ENCODE measurements around the gene BPIFB2.

BPIFB2 gene, protein sequence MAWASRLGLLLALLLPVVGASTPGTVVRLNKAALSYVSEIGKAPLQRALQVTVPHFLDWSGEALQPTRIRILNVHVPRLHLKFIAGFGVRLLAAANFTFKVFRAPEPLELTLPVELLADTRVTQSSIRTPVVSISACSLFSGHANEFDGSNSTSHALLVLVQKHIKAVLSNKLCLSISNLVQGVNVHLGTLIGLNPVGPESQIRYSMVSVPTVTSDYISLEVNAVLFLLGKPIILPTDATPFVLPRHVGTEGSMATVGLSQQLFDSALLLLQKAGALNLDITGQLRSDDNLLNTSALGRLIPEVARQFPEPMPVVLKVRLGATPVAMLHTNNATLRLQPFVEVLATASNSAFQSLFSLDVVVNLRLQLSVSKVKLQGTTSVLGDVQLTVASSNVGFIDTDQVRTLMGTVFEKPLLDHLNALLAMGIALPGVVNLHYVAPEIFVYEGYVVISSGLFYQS

DNA sequence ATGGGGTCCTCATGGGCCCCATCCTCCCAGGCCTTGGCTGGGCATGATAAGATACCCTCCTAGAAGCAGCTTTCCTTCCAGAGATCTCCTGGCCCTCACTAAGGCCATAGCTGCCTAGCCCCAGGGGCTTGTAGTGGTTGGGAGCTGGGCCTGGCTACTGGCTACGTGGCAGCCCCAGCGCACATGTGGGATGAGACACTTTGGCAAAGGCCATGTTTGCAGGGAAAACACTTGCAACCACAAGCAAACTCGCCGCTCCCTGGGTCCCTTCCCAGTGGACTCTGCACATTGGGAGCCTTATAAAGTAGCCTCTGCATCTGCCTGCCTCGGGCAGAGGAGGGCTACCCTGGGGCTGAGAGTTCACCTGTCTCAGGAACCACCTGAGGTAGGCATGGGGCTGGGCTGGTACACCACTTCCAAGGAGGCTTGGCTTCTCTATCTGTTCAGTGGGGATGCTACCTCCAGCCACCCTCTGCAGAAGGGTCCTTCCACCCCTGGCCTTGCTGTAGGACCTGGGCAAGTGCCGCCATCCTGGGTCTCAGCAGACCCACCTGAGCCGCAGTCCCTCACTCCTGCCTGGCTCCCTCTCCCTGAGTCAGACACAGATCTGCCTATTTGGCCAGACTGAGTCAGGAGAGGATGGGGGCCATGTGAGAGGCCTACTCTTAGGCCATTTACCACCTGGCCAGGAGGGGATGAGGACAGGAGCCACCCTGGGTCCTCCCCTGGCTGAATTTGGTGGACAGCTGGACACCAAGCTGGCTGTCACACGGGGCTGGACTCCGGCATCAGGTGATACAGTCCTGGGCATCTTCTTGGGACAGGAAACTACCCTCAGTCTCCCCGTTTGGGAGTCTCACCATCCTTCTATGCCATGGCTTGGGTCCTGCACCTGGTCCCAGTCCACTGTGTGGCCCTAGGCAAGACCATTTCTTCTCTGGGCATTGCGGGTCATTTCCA lies at the start of gene BPIFB2:
Gene BPIFB2 (plus strand): TSS at position 329 of the 960 bp plus-strand sequence. CDS start 871 bp downstream, outside the sequence.
- Mint-ChIP-seq H3K4me1 (no peaks in the 10 kb centered on the region), H3K36me3 (ENCODE audit: low read depth) (no peaks in the 10 kb centered on the region)

DNA sequence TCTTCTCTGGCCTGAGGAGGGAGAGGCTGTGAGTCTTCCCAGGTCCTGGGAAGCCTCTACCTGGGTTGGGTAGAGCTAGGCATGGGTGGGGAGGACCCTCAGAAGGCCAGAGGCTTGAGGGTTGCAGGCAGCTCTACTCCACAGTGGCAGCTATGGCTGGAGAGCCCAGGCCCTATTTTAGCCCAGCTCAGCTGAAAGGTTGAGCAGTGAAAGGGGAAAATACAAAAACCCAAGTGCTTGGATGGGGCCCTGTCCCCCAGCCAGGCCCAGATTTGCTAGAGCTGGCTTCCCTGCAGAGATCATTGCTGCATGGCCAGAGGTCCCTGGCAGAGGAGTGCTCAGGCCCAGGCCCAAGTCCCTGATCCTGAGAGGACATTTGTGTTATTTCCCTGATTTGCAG lies 48.9 kb upstream of the BPIFB2 start:
- Mint-ChIP-seq H3K36me3 (ENCODE audit: low read depth) (peaks cover 7% of the 10 kb centered on the region), H3K9me3 (peaks cover 28% of the 10 kb centered on the region), H3K27ac (no peak overlapping the region), H3K4me1 (no peaks in the 10 kb centered on the region), H3K27me3 (ENCODE audit: low read depth) (peaks cover 14% of the 10 kb centered on the region), H3K4me3 (no peak overlapping the region)
- TF ChIP-seq CTCF (IDR thresholded peaks at IDR 0.05; ENCODE audit: unreplicated experiment in 3 of 3), result no peak

More for the DNA sequence above, at the start of gene BPIFB2:
- Mint-ChIP-seq H3K27me3 (ENCODE audit: low read depth) (peaks cover 5% of the 10 kb centered on the region), H3K9me3 (peaks cover 4% of the 10 kb centered on the region), H3K4me3 (no peak within 1 kb of the TSS), H3K27ac (no peak within 1 kb of the TSS)
- TF ChIP-seq CTCF (IDR thresholded peaks at IDR 0.05; ENCODE audit: unreplicated experiment in 3 of 3), result no peak

DNA sequence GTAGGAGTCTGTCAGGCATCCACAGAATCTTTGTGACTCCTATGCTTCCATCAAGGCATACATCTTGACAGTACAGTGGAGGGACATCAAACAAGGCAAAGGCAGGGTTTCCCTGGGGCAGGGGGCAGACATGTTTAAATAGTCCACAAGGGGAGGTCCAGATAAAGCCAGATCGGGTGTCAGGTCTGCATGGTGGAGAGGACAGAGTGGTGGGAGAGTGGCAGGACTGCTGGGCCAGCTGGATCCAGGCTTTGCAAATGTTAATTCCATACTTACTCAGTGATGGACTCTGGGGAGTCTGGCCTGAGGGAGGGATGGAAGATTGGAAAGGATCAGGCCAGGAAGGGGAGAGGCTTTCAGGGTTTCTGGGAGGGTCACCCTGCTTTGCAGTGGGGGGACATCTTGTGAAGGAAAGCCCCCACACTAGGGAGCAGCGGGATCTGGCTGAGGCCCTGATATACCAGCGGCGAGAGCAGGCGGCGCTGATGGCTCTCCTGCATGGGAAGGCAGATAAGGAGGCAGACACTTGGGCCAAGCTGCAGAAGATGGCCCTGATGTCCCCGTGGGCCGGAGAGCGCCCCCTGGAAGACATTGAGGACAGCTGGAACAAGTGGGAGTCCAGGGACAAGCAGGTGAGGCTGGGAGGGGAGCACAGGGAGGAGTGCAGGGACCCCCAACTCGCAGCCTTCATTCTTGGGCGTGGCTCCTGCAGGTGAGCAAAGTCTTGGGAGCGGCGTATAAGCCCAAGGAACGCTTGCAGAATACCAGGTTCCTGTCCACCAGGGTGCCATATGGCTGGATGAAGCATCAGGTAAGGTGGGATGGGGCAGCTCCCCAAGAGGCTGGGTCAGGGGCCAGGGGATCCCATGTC lies 47.9 kb upstream of the BPIFB2 start:
- H3K27ac Mint-ChIP-seq, result no peak overlapping the region
- H3K36me3 Mint-ChIP-seq (ENCODE audit: low read depth), result peaks cover 7% of the 10 kb centered on the region
- H3K9me3 Mint-ChIP-seq, result peaks cover 24% of the 10 kb centered on the region
- H3K27me3 Mint-ChIP-seq (ENCODE audit: low read depth), result peaks cover 5% of the 10 kb centered on the region
- TF ChIP-seq CTCF (IDR thresholded peaks at IDR 0.05; ENCODE audit: unreplicated experiment in 3 of 3), result no peak
- no peaks in the 10 kb centered on the region for H3K4me1 Mint-ChIP-seq
- no peak overlapping the region for H3K4me3 Mint-ChIP-seq

DNA sequence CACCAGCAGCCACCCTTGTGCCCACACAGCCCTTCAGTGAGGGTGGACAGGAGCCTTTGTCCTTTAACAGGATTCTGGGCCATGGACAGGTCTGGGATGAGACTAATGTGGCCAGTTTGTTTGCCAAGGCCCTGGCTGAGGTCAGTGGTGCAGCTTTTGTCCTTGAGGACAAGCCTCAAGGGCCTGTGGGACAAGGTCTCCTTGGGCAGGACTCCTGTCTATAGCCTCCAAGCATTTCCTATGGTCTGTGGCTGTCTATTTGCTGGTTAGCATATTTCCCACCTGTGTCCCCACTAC lies 47.3 kb upstream of the BPIFB2 start:
- H3K27me3 Mint-ChIP-seq (ENCODE audit: low read depth), result peaks cover 5% of the 10 kb centered on the region
- H3K4me3 Mint-ChIP-seq, result no peak overlapping the region
- TF ChIP-seq CTCF (IDR thresholded peaks at IDR 0.05; ENCODE audit: unreplicated experiment in 3 of 3), result no peak
- H3K9me3 Mint-ChIP-seq, result peaks cover 18% of the 10 kb centered on the region
- no peaks in the 10 kb centered on the region for H3K4me1 Mint-ChIP-seq
- no peak overlapping the region for H3K27ac Mint-ChIP-seq
- peaks cover 7% of the 10 kb centered on the region for H3K36me3 Mint-ChIP-seq (ENCODE audit: low read depth)

GRCh38 chr20:32960849-32961731 lies 46.4 kb upstream of the BPIFB2 start:
- Mint-ChIP-seq H3K27me3 (ENCODE audit: low read depth) (peaks cover 5% of the 10 kb centered on the region), H3K27ac (no peak overlapping the region), H3K4me1 (no peaks in the 10 kb centered on the region), H3K9me3 (peaks cover 14% of the 10 kb centered on the region), H3K36me3 (ENCODE audit: low read depth) (peaks cover 7% of the 10 kb centered on the region), H3K4me3 (no peak overlapping the region)
- TF ChIP-seq CTCF (IDR thresholded peaks at IDR 0.05; ENCODE audit: unreplicated experiment in 3 of 3), result no peak
